Pancreas (tissue), 10 donors: ENCODE data around the gene FOXC1. TPM values are rescaled to one million over a fixed set of nuclear protein-coding genes. Genes with fewer than 3 reads are reported as not detected.

ENCODE experiments used
- ATAC-seq, 4 donors: fragments of 200-7000 bp; cut with Tn5 transposase; one replicate each; pipeline versions ENCODE4 v1.8.0 to v1.9.1; 2020; ENCODE audit warnings: mild to moderate bottlenecking in 4 of 4, moderate library complexity in 4 of 4
- DNase-seq, 6 donors: peaks; one replicate each; pipeline ENCODE4 v3.0.0-alpha.2; 2020
- FAIRE-seq: peaks from 2 replicates; lab custom pipeline; 2012; peaks lifted over from hg19 to GRCh38; lab: Jason Lieb, UNC
- H3K27ac ChIP-seq, 4 donors: fragments of 200-600 bp; sonication (generic); 1 replicate in 3 of 4; 2 replicates in 1 of 4; pipeline versions ENCODE4 v1.5.0 to v1.8.0; 2020
- H3K27me3 ChIP-seq, 4 donors: fragments of 200-600 bp; one replicate each; pipeline ENCODE4 v1.8.0; 2021
- H3K36me3 ChIP-seq, 3 donors: fragments of 200-600 bp; sonication (generic) in 1 of 3; one replicate each; pipeline versions ENCODE4 v1.5.0 to v1.8.0; 2020 to 2021
- H3K4me1 ChIP-seq, 3 donors: fragments of 200-600 bp; one replicate each; pipeline ENCODE4 v1.8.0; 2021
- H3K4me3 ChIP-seq, 4 donors: fragments of 200-600 bp; sonication (generic) in 2 of 4; one replicate each; pipeline versions ENCODE4 v1.5.0 to v1.8.0; 2020 to 2021
- H3K9me3 ChIP-seq, 4 donors: fragments of 200-600 bp; one replicate each; pipeline ENCODE4 v1.8.0; 2021
- CTCF ChIP-seq, 4 donors: fragments of 200-600 bp; sonication (generic) in 3 of 4; IDR thresholded peaks; one replicate each; pipeline versions ENCODE4 v1.5.0 to v1.8.0; 2021; ENCODE audit warnings: antibody characterized with exemption in 4 of 4
- WGBS, 2 donors: extraction: QIAGEN DNeasy Blood & Tissue Kit; methylation state at CpG; one replicate each; pipeline ENCODE4 v1.1.7; 2013; 5-methylcytosine and 5-hydroxymethylcytosine counted together
- intact Hi-C, 3 donors: fragments of 100-400 bp; cut with DNase I; formaldehyde crosslinking; loops; one replicate each; pipeline versions ENCODE4 v1.11.1 to v1.14.2; 2022
- polyA plus RNA-seq, 2 donors: library from polyadenylated mRNA; stranded (reverse); fragments of 200-250 nt; gene quantifications; one replicate each; pipeline ENCODE4 v1.2.3, GENCODE V29; 2013
- total RNA-seq, 6 donors: library from RNA; stranded (reverse); fragmentation: NEBNext Ultra II Directional in 4 of 6; extraction: Animal tissue kit (Norgen Biotek cat#: 25700) in 4 of 6; gene quantifications; one replicate each; pipeline versions ENCODE4 v1.2.1 to v1.2.4, GENCODE V29; 2021 to 2023
- donor health status: healthy with polysubstance abuse.
- donor health status: DM: no; HTN: no; CAD: no; lungs with moderate emphysema.
- donor health status: DM: no; HTN: no; CAD: no.
- donor health status: control.
- donor health status: control.
- donor health status: Bipolar disorder and iron deficiency.
- donor health status: DM: yes; HTN: yes; CAD: no.
- donor health status: DM: no; HTN: no; CAD: no.
- donor health status: DM: no; HTN: no; CAD: no.
- donor health status: DM: yes; HTN: yes; CAD: no.

FOXC1 gene
- total and polyA plus RNA-seq, 8 donors, result 0.99 to 4.0 (median 2.5) TPM

DNA sequence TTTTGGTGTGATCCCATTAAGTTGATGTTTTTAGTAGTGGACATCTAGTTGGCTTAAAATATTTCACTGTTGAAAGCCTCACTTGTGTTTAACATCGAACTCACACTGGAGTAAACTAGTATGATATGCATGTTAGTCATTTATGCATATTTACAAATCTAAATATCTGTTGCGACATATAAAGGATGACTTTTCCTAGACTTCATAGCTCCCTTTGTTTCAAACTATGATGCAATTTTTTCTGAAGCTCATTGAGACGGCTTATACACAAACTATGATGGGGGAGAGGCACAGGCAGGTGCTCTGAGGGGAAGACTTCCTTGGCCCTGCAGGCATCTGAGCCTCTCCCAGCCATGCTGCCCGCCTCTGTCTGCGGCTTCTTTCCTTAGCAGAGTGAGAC lies 11.8 kb upstream of the FOXC1 start:
- H3K4me1 ChIP-seq, result no peaks in the 10 kb centered on the region
- FAIRE-seq (no peak), ATAC-seq (no peak), DNase-seq (no peak)
- intact Hi-C loops, result loop anchor here (5.0 to 10.0 kb wide), 5 partner anchors 757 to 1039 kb away; no protein-coding TSS in a partner anchor
- no peaks in the 10 kb centered on the region for H3K36me3 ChIP-seq
- WGBS, 2 donors, result 87 to 89% methylated on average over 5 of the region's 5 CpGs
- no peak for TF ChIP-seq CTCF (IDR thresholded peaks at IDR 0.05)
- no peak overlapping the region for H3K4me3 ChIP-seq
- peaks cover 0 to 15% (median 3%) of the 10 kb centered on the region in 4 donors for H3K27me3 ChIP-seq
- H3K9me3 ChIP-seq, result no peaks in the 10 kb centered on the region
- H3K27ac ChIP-seq, result no peak overlapping the region

GRCh38 chr6:1598433-1598832 lies 11.3 kb upstream of the FOXC1 start:
- peaks cover 0 to 15% (median 3%) of the 10 kb centered on the region in 4 donors for H3K27me3 ChIP-seq
- ATAC-seq (no peak), DNase-seq (no peak), FAIRE-seq (no peak)
- H3K4me1 ChIP-seq, result no peaks in the 10 kb centered on the region
- no peak for TF ChIP-seq CTCF (IDR thresholded peaks at IDR 0.05)
- no peak overlapping the region for H3K4me3 ChIP-seq
- H3K9me3 ChIP-seq, result no peaks in the 10 kb centered on the region
- no peaks in the 10 kb centered on the region for H3K36me3 ChIP-seq
- intact Hi-C loops, result loop anchor here (5.0 to 10.0 kb wide), 5 partner anchors 756 to 1039 kb away; no protein-coding TSS in a partner anchor
- WGBS, 2 donors, result 85% methylated on average over 10 of the region's 10 CpGs
- no peak overlapping the region for H3K27ac ChIP-seq

DNA sequence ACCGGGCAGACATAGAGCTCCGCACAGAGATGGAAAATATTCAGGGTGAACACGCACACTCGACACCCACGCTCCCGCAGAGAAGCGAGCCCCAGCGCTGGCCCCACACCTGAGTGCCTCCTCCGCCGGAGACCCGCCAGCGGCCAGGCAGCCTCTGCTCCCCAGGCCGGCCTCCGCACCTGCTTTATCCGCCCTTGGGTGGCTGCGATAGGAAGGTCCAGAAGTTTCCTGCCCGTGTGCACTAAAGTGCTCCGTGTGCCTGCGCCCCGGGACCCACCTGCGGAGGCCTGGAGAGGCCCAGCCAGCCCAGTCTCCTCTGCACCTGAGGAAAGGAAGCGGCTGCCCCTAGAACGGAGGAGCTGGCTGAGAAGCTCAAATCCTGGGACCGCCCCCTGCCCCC lies 10.8 kb upstream of the FOXC1 start:
- H3K27me3 ChIP-seq, result peaks cover 0 to 15% (median 3%) of the 10 kb centered on the region in 4 donors
- WGBS, 2 donors, result 93% methylated on average over 24 of the region's 24 CpGs
- DNase-seq (no peak), FAIRE-seq (no peak), ATAC-seq (no peak)
- no peaks in the 10 kb centered on the region for H3K9me3 ChIP-seq
- no peak overlapping the region for H3K4me3 ChIP-seq
- H3K36me3 ChIP-seq, result no peaks in the 10 kb centered on the region
- peaks cover 0 to under 1% (median 0%) of the 10 kb centered on the region in 3 donors for H3K4me1 ChIP-seq
- TF ChIP-seq CTCF (IDR thresholded peaks at IDR 0.05), result no peak
- intact Hi-C loops, result loop anchor here (5.0 to 10.0 kb wide), 5 partner anchors 756 to 1038 kb away; no protein-coding TSS in a partner anchor
- H3K27ac ChIP-seq, result no peak overlapping the region

DNA sequence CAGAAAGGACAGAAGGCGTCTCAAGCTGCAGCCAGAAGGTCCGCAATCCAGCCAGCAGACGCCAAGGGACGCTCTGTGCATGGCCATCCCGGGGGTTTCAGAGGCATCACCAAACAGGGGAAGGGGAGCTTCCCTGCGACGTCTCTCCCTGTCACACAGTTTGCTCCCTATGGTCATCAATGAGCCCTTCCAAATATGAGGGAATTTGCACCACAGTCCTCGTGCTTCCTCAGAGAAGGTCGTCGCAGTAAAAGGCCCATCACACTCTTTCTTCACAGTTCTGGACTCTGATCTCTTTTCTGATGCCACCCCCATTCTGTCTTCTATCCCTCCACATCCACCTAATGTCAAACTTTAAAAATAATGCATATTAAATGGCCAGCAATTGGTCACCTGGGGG lies 10.2 kb upstream of the FOXC1 start:
- no peaks in the 10 kb centered on the region for H3K9me3 ChIP-seq
- intact Hi-C loops, result loop anchor here (5.0 to 10.0 kb wide), 5 partner anchors 755 to 1038 kb away; no protein-coding TSS in a partner anchor
- H3K36me3 ChIP-seq, result no peaks in the 10 kb centered on the region
- FAIRE-seq (no peak), DNase-seq (no peak), ATAC-seq (no peak)
- peaks cover 0 to 4% (median 0%) of the 10 kb centered on the region in 3 donors for H3K4me1 ChIP-seq
- H3K27ac ChIP-seq, result no peak overlapping the region
- H3K27me3 ChIP-seq, result peaks cover 0 to 11% (median 3%) of the 10 kb centered on the region in 4 donors
- WGBS, 2 donors, result 91 to 94% methylated on average over 10 of the region's 10 CpGs
- no peak for TF ChIP-seq CTCF (IDR thresholded peaks at IDR 0.05)
- H3K4me3 ChIP-seq, result no peak overlapping the region

DNA sequence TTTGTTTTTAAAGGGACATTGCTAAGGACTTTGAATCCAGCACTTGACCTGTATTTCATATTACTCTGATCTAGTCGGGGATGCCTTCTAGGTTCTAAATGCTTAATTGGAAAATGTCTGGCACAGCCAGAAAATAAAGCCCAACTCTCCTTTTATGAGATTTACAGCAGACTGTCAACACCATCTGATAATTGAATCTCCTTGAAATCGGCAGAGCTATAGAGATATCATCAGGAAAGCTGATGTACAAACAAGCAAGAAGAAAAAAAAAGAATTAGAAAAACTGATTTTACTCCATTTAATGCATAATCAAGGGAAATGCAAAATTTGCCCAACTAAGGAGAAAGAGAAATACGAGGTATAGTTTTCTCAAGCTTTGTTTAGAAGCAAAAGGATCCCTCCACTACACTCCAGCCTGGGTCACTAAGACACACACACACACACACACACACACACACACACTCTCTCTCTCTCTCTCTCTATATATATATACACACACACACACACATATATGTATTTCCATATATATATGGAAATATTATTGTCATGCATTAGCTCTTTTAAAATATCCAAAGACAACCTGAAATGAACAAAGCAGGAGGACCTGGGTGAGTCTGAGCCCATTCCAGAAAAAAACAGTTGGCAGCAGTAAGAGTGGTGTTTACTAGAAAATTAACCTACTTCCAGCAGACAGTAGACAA lies 9.5 kb upstream of the FOXC1 start:
- Histone ChIP-seq H3K9me3 (no peaks in the 10 kb centered on the region), H3K4me1 (peaks cover 0 to 11% (median 0%) of the 10 kb centered on the region in 3 donors), H3K4me3 (no peak overlapping the region), H3K27me3 (peaks cover 0 to 8% (median 3%) of the 10 kb centered on the region in 4 donors), H3K36me3 (no peaks in the 10 kb centered on the region), H3K27ac (no peak overlapping the region)
- WGBS, 2 donors, result 59 to 65% methylated on average over 3 of the region's 3 CpGs
- intact Hi-C loops, result loop anchor here in 2 of 3 donors (5.0 to 10.0 kb wide), 3 partner anchors 505 to 757 kb away; no protein-coding TSS in a partner anchor
- no peak for ATAC-seq
- FAIRE-seq, result no peak
- TF ChIP-seq CTCF (IDR thresholded peaks at IDR 0.05), result no peak
- no peak for DNase-seq
